ENCODE results near the gene SLC26A6.
A peak's percentile ranks its signal among the peaks of the same experiment; 100 is the strongest.

Gene SLC26A6

DNA sequence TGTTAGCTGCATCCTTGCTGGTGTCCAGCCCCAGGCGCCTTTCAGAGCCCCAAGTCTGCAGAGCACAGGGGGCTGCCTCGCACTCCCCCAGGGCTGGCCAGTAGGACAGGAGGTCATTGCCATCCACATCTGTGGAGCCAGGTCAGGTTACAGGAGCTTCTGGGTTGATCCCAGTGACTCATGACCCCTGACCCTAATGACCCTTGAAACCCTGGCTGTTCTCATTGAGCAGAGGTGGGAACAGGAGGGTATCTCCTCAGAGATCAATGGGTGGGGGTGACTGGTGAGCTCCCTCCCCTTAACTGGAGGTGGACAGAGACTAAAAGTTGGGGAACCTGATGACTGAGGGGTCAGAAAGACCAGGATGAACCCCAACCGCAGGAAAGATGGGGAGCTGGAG lies 6.1 kb upstream of the SLC26A6 start:
- DNase-seq (ENCODE audit: low read depth) = no peak
- TF ChIP-seq, protein P1, sequence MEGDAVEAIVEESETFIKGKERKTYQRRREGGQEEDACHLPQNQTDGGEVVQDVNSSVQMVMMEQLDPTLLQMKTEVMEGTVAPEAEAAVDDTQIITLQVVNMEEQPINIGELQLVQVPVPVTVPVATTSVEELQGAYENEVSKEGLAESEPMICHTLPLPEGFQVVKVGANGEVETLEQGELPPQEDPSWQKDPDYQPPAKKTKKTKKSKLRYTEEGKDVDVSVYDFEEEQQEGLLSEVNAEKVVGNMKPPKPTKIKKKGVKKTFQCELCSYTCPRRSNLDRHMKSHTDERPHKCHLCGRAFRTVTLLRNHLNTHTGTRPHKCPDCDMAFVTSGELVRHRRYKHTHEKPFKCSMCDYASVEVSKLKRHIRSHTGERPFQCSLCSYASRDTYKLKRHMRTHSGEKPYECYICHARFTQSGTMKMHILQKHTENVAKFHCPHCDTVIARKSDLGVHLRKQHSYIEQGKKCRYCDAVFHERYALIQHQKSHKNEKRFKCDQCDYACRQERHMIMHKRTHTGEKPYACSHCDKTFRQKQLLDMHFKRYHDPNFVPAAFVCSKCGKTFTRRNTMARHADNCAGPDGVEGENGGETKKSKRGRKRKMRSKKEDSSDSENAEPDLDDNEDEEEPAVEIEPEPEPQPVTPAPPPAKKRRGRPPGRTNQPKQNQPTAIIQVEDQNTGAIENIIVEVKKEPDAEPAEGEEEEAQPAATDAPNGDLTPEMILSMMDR (IDR thresholded peaks at IDR 0.05; ENCODE audit: low read length, missing control alignments) = no peak
- H3K4me3 ChIP-seq (replicated peaks; ENCODE audit: low read depth, low read length) = no peak overlapping the region

DNA sequence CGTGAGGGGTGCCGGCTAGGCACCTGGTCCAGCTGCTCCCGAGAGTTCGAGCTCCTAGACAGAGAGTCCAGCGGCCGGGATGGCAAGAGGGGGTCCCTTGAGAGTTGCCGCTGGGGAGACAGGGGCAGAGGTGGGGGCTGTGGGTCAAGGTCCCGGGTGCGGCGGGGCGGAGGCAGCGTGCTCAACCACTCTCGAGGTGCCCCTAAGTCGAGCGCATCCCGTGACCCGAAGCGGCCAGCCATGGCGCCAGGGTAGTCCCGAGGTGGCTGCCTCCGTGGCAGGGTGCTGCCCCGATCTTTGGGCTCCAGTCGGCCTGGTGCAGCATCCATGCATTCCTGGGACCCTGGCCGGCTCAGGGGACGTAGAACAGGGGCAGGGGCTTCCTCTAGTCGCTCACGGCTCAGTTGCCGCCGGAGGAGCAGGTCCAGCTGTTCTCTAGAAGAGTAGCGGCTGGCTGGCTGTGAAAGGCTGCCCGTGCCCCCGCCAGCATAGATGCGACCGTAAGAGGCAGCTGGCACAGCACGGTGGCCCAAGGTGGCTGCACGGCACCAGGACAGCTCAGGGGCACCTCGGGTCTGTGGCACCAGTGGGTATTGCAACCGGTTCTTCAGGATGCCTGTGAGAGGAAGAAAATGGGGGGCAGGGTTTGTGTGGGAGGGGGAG lies 4.8 kb upstream of the SLC26A6 start:
- H3K4me3 ChIP-seq (replicated peaks; ENCODE audit: low read depth, low read length) = no peak overlapping the region
- TF ChIP-seq, protein P1 (IDR thresholded peaks at IDR 0.05; ENCODE audit: low read length, missing control alignments) = no peak
- DNase-seq (ENCODE audit: low read depth) = no peak

DNA sequence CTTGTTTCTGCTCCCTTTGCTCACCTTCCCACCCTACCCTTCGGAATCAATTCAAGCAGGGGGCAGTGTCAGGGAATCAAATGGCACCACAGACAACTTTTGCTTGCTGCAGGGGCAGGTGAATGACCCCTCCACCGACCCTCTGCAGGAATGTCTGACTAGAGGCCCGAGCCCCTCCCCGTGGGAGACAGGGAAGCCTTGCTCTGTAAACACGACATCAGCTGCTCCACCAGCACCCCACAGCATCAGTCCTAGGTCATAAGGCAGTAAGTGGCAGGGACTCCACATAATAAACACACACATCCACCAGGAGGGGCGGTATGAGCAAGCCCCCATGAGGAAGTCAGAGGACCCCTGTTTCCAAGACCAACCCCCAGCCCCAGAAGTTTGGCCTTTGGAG lies 2.0 kb upstream of the SLC26A6 start:
- TF ChIP-seq, protein P1 (IDR thresholded peaks at IDR 0.05; ENCODE audit: low read length, missing control alignments) = no peak
- no peak overlapping the region for H3K4me3 ChIP-seq (replicated peaks; ENCODE audit: low read depth, low read length)
- no peak for DNase-seq (ENCODE audit: low read depth)

DNA sequence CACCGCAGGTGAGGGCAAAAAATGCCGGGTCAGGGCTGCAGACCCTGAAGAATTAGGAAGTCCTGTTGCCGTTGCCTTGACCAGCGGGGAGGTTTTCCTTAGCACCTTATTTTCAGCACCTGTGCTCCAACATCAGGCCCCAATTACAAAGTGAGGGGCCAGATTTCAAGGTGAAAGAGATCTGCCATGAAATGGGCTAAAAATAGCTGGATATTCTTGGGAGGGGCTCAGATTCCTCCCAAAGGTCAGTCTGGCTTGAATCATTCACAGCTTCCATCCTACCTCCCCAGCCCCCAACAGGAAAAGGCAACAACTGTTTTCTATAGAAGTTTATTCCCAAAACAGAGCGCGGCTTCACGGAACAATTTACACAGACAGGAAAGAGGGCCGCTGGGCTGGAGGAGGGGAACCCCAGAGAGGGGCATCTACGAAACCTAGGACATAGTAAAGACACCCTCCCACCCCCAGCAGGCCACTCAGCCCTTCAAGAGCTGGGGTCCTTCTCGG lies 941 bp upstream of the SLC26A6 start:
- no peak for DNase-seq (ENCODE audit: low read depth)
- TF ChIP-seq, protein P1 (IDR thresholded peaks at IDR 0.05; ENCODE audit: low read length, missing control alignments) = no peak
- H3K4me3 ChIP-seq (replicated peaks; ENCODE audit: low read depth, low read length) = peak overlapping the region; percentile 88

DNA sequence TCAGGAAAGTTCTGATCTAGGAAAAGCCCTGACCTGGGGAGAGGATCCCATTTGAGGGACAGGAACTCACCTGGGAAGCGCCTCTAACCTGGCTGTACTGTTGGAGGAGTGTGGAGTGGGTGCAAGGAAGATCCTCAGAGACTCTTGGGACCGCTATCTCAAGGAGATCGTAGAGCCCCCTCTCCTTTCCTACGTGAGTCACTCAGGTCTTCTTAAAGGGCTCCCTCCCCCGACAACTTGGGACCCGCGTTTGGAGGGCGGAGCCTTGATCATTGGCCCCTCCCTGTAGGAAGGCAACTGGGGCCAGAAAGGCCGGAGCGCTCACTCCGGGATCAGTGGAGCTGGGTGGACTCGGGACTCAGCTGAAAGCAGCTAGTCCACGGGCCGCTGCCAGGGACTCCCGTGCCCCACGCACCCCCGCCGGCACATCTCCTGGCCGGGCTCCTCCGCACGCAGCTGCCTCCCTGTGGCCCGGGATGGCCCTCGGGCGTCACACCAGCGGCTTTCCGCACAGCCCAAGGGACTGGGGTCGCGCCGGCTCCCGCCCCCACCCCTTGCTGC lies 520 bp downstream of the SLC26A6 start:
- H3K4me3 ChIP-seq (replicated peaks; ENCODE audit: low read depth, low read length) = peak overlapping the region; percentile 88
- TF ChIP-seq, protein P1 (IDR thresholded peaks at IDR 0.05; ENCODE audit: low read length, missing control alignments) = no peak
- peak; percentile 61 for DNase-seq (ENCODE audit: low read depth)

DNA sequence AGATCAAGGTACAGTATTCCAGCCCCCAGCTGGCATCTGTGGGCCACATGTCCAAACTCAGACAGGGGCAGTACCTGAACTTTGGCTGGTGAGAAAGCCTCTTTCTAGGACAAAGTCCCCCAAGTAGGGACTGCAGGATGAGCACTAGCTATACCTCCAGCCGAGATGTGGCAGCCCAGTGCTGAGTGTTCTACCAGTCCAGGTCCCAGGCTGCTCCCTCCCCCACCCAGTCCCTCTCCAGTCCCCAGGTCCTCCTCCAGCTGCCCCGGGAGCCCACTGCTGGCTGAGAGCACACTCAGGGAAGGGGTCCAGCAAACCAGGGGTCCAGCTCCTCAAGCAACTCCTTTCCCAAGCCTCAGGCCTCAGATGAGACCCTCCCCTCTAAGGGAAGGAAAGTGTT lies 1.5 kb downstream of the SLC26A6 start:
- peak overlapping the region; percentile 88 for H3K4me3 ChIP-seq (replicated peaks; ENCODE audit: low read depth, low read length)
- TF ChIP-seq, protein P1 (IDR thresholded peaks at IDR 0.05; ENCODE audit: low read length, missing control alignments) = no peak
- no peak for DNase-seq (ENCODE audit: low read depth)

DNA sequence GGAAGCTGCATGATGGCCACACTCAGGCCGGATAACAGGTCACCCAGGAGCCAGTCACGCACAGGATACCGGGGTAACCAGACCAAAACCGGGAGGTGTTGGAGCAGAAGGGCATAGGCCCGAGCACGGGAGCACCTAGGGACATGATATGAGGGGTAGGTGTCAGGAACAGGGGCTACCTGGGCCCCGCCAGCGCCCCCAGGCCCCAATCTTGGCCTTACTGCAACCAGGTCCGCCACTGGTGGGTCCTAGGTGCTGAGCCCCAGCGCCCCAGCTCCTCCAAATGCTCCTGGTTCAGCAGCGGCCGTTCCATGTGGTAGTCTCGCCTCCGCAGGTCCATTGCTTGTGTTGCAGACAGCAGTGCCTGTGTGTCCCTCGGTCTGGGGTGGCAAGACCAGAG lies 2.0 kb downstream of the SLC26A6 start:
- TF ChIP-seq, protein P1 (IDR thresholded peaks at IDR 0.05; ENCODE audit: low read length, missing control alignments) = no peak
- H3K4me3 ChIP-seq (replicated peaks; ENCODE audit: low read depth, low read length) = no peak overlapping the region
- no peak for DNase-seq (ENCODE audit: low read depth)

Data from fibroblast of pulmonary artery (primary cell).